ENCODE results near the gene CLEC17A. TPM values are rescaled to one million over a fixed set of nuclear protein-coding genes. Genes with fewer than 3 reads are reported as not detected.
"Not testable (repeated sequence)": the region's sequence is repeated elsewhere in the genome, so short reads cannot be mapped to it uniquely, and the experiment has no call there.

Gene CLEC17A
- total RNA-seq, 2 experiments from 2014 or later, result 0.15 to 0.26 TPM

- intact Hi-C loops (cut with micrococcal nuclease), result loop anchor here (2.0 kb wide), 1 partner anchor 45 kb away; no protein-coding TSS in a partner anchor
- H3K36me3 Mint-ChIP-seq (ENCODE audit: low read depth); H3K4me3 Mint-ChIP-seq; H3K27me3 Mint-ChIP-seq (ENCODE audit: low read depth); H3K9me3 Mint-ChIP-seq: not testable (repeated sequence)
- CTCF ChIA-PET, result interaction anchor here (0.6 to 2.5 kb wide), 8 partner anchors 13 to 1252 kb away, joined by 3 to 18 read pairs (median 4); partner anchors contain the start of genes DNAJB1 and NDUFB7
- DNase-seq, result peak; percentile 92
- peaks cover 55% of the 10 kb centered on the region for H3K4me1 Mint-ChIP-seq (ENCODE audit: low read depth)
- H3K27ac Mint-ChIP-seq, result peak overlapping the region; percentile 82
Observed at GRCh38 chr19:14551134-14552005, 31.5 kb upstream of the CLEC17A start.

GRCh38 chr19:14552006-14552360 is 30.9 kb upstream of the CLEC17A start:
- intact Hi-C loops (cut with micrococcal nuclease); DNase-seq; H3K36me3 Mint-ChIP-seq (ENCODE audit: low read depth); H3K9me3 Mint-ChIP-seq; H3K27me3 Mint-ChIP-seq (ENCODE audit: low read depth); H3K4me3 Mint-ChIP-seq: not testable (repeated sequence)
- Mint-ChIP-seq H3K4me1 (ENCODE audit: low read depth) (peaks cover 58% of the 10 kb centered on the region), H3K27ac (peak overlapping the region; percentile 82)
- CTCF ChIA-PET, result interaction anchor here (0.7 to 2.5 kb wide), 5 partner anchors 14 to 544 kb away, joined by 4 to 18 read pairs (median 6); partner anchors contain the start of genes DNAJB1 and NDUFB7

GRCh38 chr19:14553042-14553938 is 29.6 kb upstream of the CLEC17A start:
- intact Hi-C loops (cut with micrococcal nuclease), result no loop called here
- H3K27me3 Mint-ChIP-seq (ENCODE audit: low read depth), result no peaks in the 10 kb centered on the region
- peaks cover 3% of the 10 kb centered on the region for H3K36me3 Mint-ChIP-seq (ENCODE audit: low read depth)
- peak overlapping the region; percentile 30 for H3K27ac Mint-ChIP-seq
- H3K4me1 Mint-ChIP-seq (ENCODE audit: low read depth), result peaks cover 60% of the 10 kb centered on the region
- H3K9me3 Mint-ChIP-seq, result no peaks in the 10 kb centered on the region
- DNase-seq, result no peak
- CTCF ChIA-PET, result interaction anchor here (0.8 to 1.5 kb wide), 2 partner anchors 133 to 135 kb away, joined by 3 to 8 read pairs; no protein-coding TSS in a partner anchor
- H3K4me3 Mint-ChIP-seq, result no peak overlapping the region

GRCh38 chr19:14553939-14554243 is 29.0 kb upstream of the CLEC17A start:
- no peaks in the 10 kb centered on the region for H3K27me3 Mint-ChIP-seq (ENCODE audit: low read depth)
- H3K36me3 Mint-ChIP-seq (ENCODE audit: low read depth), result no peaks in the 10 kb centered on the region
- CTCF ChIA-PET, result interaction anchor here (0.8 to 1.5 kb wide), 2 partner anchors 132 to 134 kb away, joined by 3 to 8 read pairs; no protein-coding TSS in a partner anchor
- no peak for DNase-seq
- no peaks in the 10 kb centered on the region for H3K9me3 Mint-ChIP-seq
- no peak overlapping the region for H3K4me3 Mint-ChIP-seq
- H3K27ac Mint-ChIP-seq, result no peak overlapping the region
- intact Hi-C loops (cut with micrococcal nuclease), result no loop called here
- peaks cover 62% of the 10 kb centered on the region for H3K4me1 Mint-ChIP-seq (ENCODE audit: low read depth)

GRCh38 chr19:14554382-14554812 is 28.5 kb upstream of the CLEC17A start:
- CTCF ChIA-PET, result interaction anchor here (0.6 to 3.6 kb wide), 5 partner anchors 17 to 556 kb away, joined by 3 to 19 read pairs (median 3); partner anchors contain the start of gene NDUFB7
- Mint-ChIP-seq H3K4me3 (no peak overlapping the region), H3K27me3 (ENCODE audit: low read depth) (no peaks in the 10 kb centered on the region), H3K9me3 (no peaks in the 10 kb centered on the region), H3K27ac (peak overlapping the region; percentile 58), H3K4me1 (ENCODE audit: low read depth) (peaks cover 65% of the 10 kb centered on the region), H3K36me3 (ENCODE audit: low read depth) (no peaks in the 10 kb centered on the region)
- no peak for DNase-seq
- intact Hi-C loops (cut with micrococcal nuclease), result no loop called here

GRCh38 chr19:14555918-14556661 is 26.8 kb upstream of the CLEC17A start:
- Mint-ChIP-seq H3K4me3 (no peak overlapping the region), H3K27ac (peak overlapping the region; percentile 66), H3K4me1 (ENCODE audit: low read depth) (peaks cover 58% of the 10 kb centered on the region), H3K9me3 (no peaks in the 10 kb centered on the region), H3K36me3 (ENCODE audit: low read depth) (no peaks in the 10 kb centered on the region), H3K27me3 (ENCODE audit: low read depth) (no peaks in the 10 kb centered on the region)
- CTCF ChIA-PET, result interaction anchor here (0.6 to 3.6 kb wide), 21 partner anchors 8 to 507 kb away, joined by 3 to 36 read pairs (median 4); partner anchors contain the start of genes NDUFB7 and ZNF333
- no peak for DNase-seq
- intact Hi-C loops (cut with micrococcal nuclease), result loop anchor here (1.0 kb wide), 1 partner anchor 130 kb away; no protein-coding TSS in a partner anchor

GRCh38 chr19:14556662-14557188 is 26.2 kb upstream of the CLEC17A start:
- H3K9me3 Mint-ChIP-seq, result no peaks in the 10 kb centered on the region
- DNase-seq, result peak; percentile 79
- H3K4me1 Mint-ChIP-seq (ENCODE audit: low read depth), result peaks cover 53% of the 10 kb centered on the region
- H3K27ac Mint-ChIP-seq, result no peak overlapping the region
- H3K27me3 Mint-ChIP-seq (ENCODE audit: low read depth), result no peaks in the 10 kb centered on the region
- CTCF ChIA-PET, result interaction anchor here (0.6 to 3.6 kb wide), 21 partner anchors 9 to 420 kb away, joined by 3 to 36 read pairs (median 4); partner anchors contain the start of genes NDUFB7 and ZNF333
- intact Hi-C loops (cut with micrococcal nuclease), result loop anchor here (1.0 kb wide), 1 partner anchor 130 kb away; no protein-coding TSS in a partner anchor
- H3K4me3 Mint-ChIP-seq, result no peak overlapping the region
- no peaks in the 10 kb centered on the region for H3K36me3 Mint-ChIP-seq (ENCODE audit: low read depth)

GRCh38 chr19:14558370-14559066 is 24.4 kb upstream of the CLEC17A start:
- Mint-ChIP-seq H3K36me3 (ENCODE audit: low read depth) (no peaks in the 10 kb centered on the region), H3K27ac (peak overlapping the region; percentile 30), H3K9me3 (no peaks in the 10 kb centered on the region), H3K4me3 (no peak overlapping the region), H3K4me1 (ENCODE audit: low read depth) (peaks cover 40% of the 10 kb centered on the region), H3K27me3 (ENCODE audit: low read depth) (no peaks in the 10 kb centered on the region)
- CTCF ChIA-PET, result interaction anchor here (3.5 kb wide), 1 partner anchor 128 kb away, joined by 36 read pairs; no protein-coding TSS in a partner anchor
- intact Hi-C loops (cut with micrococcal nuclease), result no loop called here
- DNase-seq, result no peak

GRCh38 chr19:14559916-14560775 is 22.7 kb upstream of the CLEC17A start:
- H3K27ac Mint-ChIP-seq, result peak overlapping the region; percentile 44
- H3K4me1 Mint-ChIP-seq (ENCODE audit: low read depth), result peaks cover 33% of the 10 kb centered on the region
- CTCF ChIA-PET, result interaction anchor here (2.1 kb wide), 1 partner anchor 125 kb away, joined by 5 read pairs; no protein-coding TSS in a partner anchor
- H3K27me3 Mint-ChIP-seq (ENCODE audit: low read depth), result no peaks in the 10 kb centered on the region
- H3K36me3 Mint-ChIP-seq (ENCODE audit: low read depth), result peaks cover 3% of the 10 kb centered on the region
- H3K4me3 Mint-ChIP-seq, result no peak overlapping the region
- intact Hi-C loops (cut with micrococcal nuclease), result no loop called here
- DNase-seq, result no peak
- no peaks in the 10 kb centered on the region for H3K9me3 Mint-ChIP-seq

GRCh38 chr19:14560776-14561108 is 22.1 kb upstream of the CLEC17A start:
- CTCF ChIA-PET, result interaction anchor here (2.1 kb wide), 1 partner anchor 124 kb away, joined by 5 read pairs; no protein-coding TSS in a partner anchor
- H3K36me3 Mint-ChIP-seq (ENCODE audit: low read depth), result peaks cover 3% of the 10 kb centered on the region
- no peaks in the 10 kb centered on the region for H3K9me3 Mint-ChIP-seq
- intact Hi-C loops (cut with micrococcal nuclease), result no loop called here
- no peaks in the 10 kb centered on the region for H3K27me3 Mint-ChIP-seq (ENCODE audit: low read depth)
- no peak for DNase-seq
- peaks cover 32% of the 10 kb centered on the region for H3K4me1 Mint-ChIP-seq (ENCODE audit: low read depth)
- peak overlapping the region; percentile 44 for H3K27ac Mint-ChIP-seq
- H3K4me3 Mint-ChIP-seq, result no peak overlapping the region
